ENCODE measurements around the gene IGF1R.
A peak's percentile ranks its signal among the peaks of the same experiment; 100 is the strongest.

The IGF1R gene

GRCh38 chr15:98868564-98868963, 220.2 kb downstream of the IGF1R start:
- H3K9me3 Mint-ChIP-seq: no peaks in the 10 kb centered on the region
- DNase-seq (ENCODE audit: low spot score in 2 of 2) (no peak), ATAC-seq (no peak)
- H3K4me1 Mint-ChIP-seq: peaks cover 21% of the 10 kb centered on the region
- no peak overlapping the region for H3K27ac Mint-ChIP-seq
- peaks cover 14% of the 10 kb centered on the region for H3K36me3 Mint-ChIP-seq
- H3K4me3 Mint-ChIP-seq: no peak overlapping the region

- Mint-ChIP-seq H3K4me3 (no peak overlapping the region), H3K4me1 (peaks cover 14% of the 10 kb centered on the region), H3K27ac (no peak overlapping the region), H3K9me3 (no peaks in the 10 kb centered on the region), H3K36me3 (peaks cover 11% of the 10 kb centered on the region)
- ATAC-seq: no peak
- no peak for DNase-seq (ENCODE audit: low spot score in 2 of 2)
Measured at GRCh38 chr15:98870788-98871187, 222.4 kb downstream of the IGF1R start.

- Mint-ChIP-seq H3K36me3 (no peaks in the 10 kb centered on the region), H3K4me3 (no peak overlapping the region), H3K27ac (no peak overlapping the region), H3K4me1 (no peaks in the 10 kb centered on the region), H3K9me3 (no peaks in the 10 kb centered on the region)
- ATAC-seq: no peak
- no peak for DNase-seq (ENCODE audit: low spot score in 2 of 2)
Measured at GRCh38 chr15:98872774-98873173, 224.4 kb downstream of the IGF1R start.

GRCh38 chr15:98873441-98874218, 225.3 kb downstream of the IGF1R start:
- H3K27ac Mint-ChIP-seq: no peak overlapping the region
- no peaks in the 10 kb centered on the region for H3K9me3 Mint-ChIP-seq
- H3K4me1 Mint-ChIP-seq: no peaks in the 10 kb centered on the region
- DNase-seq (ENCODE audit: low spot score in 2 of 2) (no peak), ATAC-seq (no peak)
- no peaks in the 10 kb centered on the region for H3K36me3 Mint-ChIP-seq
- H3K4me3 Mint-ChIP-seq: no peak overlapping the region

- Mint-ChIP-seq H3K4me3 (no peak overlapping the region), H3K27ac (no peak overlapping the region), H3K9me3 (no peaks in the 10 kb centered on the region), H3K36me3 (no peaks in the 10 kb centered on the region), H3K4me1 (no peaks in the 10 kb centered on the region)
- ATAC-seq: no peak
- DNase-seq (ENCODE audit: low spot score in 2 of 2): no peak
Measured at GRCh38 chr15:98874370-98874769, 226.0 kb downstream of the IGF1R start.

GRCh38 chr15:98874773-98875172, 226.4 kb downstream of the IGF1R start:
- DNase-seq (ENCODE audit: low spot score in 2 of 2): no peak
- H3K27ac Mint-ChIP-seq: no peak overlapping the region
- no peak overlapping the region for H3K4me3 Mint-ChIP-seq
- no peak for ATAC-seq
- no peaks in the 10 kb centered on the region for H3K9me3 Mint-ChIP-seq
- no peaks in the 10 kb centered on the region for H3K4me1 Mint-ChIP-seq
- no peaks in the 10 kb centered on the region for H3K36me3 Mint-ChIP-seq

GRCh38 chr15:98875309-98875708, 227.0 kb downstream of the IGF1R start:
- DNase-seq (ENCODE audit: low spot score in 2 of 2): no peak
- no peaks in the 10 kb centered on the region for H3K9me3 Mint-ChIP-seq
- H3K4me1 Mint-ChIP-seq: no peaks in the 10 kb centered on the region
- H3K36me3 Mint-ChIP-seq: no peaks in the 10 kb centered on the region
- H3K27ac Mint-ChIP-seq: no peak overlapping the region
- ATAC-seq: no peak
- H3K4me3 Mint-ChIP-seq: no peak overlapping the region

- Mint-ChIP-seq H3K27ac (no peak overlapping the region), H3K4me3 (no peak overlapping the region), H3K4me1 (no peaks in the 10 kb centered on the region), H3K9me3 (no peaks in the 10 kb centered on the region), H3K36me3 (no peaks in the 10 kb centered on the region)
- DNase-seq (ENCODE audit: low spot score in 2 of 2) (no peak), ATAC-seq (no peak)
Measured at GRCh38 chr15:98876451-98877369, 228.4 kb downstream of the IGF1R start.

GRCh38 chr15:98878172-98878571, 229.8 kb downstream of the IGF1R start:
- ATAC-seq (no peak), DNase-seq (ENCODE audit: low spot score in 2 of 2) (no peak)
- H3K36me3 Mint-ChIP-seq: no peaks in the 10 kb centered on the region
- H3K27ac Mint-ChIP-seq: no peak overlapping the region
- no peaks in the 10 kb centered on the region for H3K9me3 Mint-ChIP-seq
- H3K4me3 Mint-ChIP-seq: no peak overlapping the region
- H3K4me1 Mint-ChIP-seq: no peaks in the 10 kb centered on the region

- Mint-ChIP-seq H3K27ac (no peak overlapping the region), H3K4me3 (no peak overlapping the region), H3K36me3 (no peaks in the 10 kb centered on the region), H3K4me1 (no peaks in the 10 kb centered on the region), H3K9me3 (no peaks in the 10 kb centered on the region)
- no peak for DNase-seq (ENCODE audit: low spot score in 2 of 2)
- no peak for ATAC-seq
Measured at GRCh38 chr15:98878862-98879261, 230.5 kb downstream of the IGF1R start.

- Mint-ChIP-seq H3K27ac (no peak overlapping the region), H3K4me1 (no peaks in the 10 kb centered on the region)
- peak; percentile 57 for ATAC-seq
Measured at GRCh38 chr15:98881526-98882520, 233.5 kb downstream of the IGF1R start.

GRCh38 chr15:98883478-98883877, 235.1 kb downstream of the IGF1R start:
- Mint-ChIP-seq H3K9me3 (no peaks in the 10 kb centered on the region), H3K4me3 (no peak overlapping the region), H3K4me1 (no peaks in the 10 kb centered on the region), H3K27ac (no peak overlapping the region), H3K36me3 (no peaks in the 10 kb centered on the region)
- ATAC-seq (no peak), DNase-seq (ENCODE audit: low spot score in 2 of 2) (no peak)

More at GRCh38 chr15:98881526-98882520, 233.5 kb downstream of the IGF1R start:
- no peak for DNase-seq (ENCODE audit: low spot score in 2 of 2)
- no peak overlapping the region for H3K4me3 Mint-ChIP-seq
- H3K36me3 Mint-ChIP-seq: no peaks in the 10 kb centered on the region
- H3K9me3 Mint-ChIP-seq: no peaks in the 10 kb centered on the region

- Mint-ChIP-seq H3K4me3 (no peak overlapping the region), H3K27ac (no peak overlapping the region)
Measured at GRCh38 chr15:98884894-98885293, 236.6 kb downstream of the IGF1R start.

GRCh38 chr15:98887976-98888375, 239.6 kb downstream of the IGF1R start:
- H3K27ac Mint-ChIP-seq: no peak overlapping the region
- H3K4me1 Mint-ChIP-seq: no peaks in the 10 kb centered on the region
- no peak for DNase-seq (ENCODE audit: low spot score in 2 of 2)
- no peaks in the 10 kb centered on the region for H3K36me3 Mint-ChIP-seq
- no peak overlapping the region for H3K4me3 Mint-ChIP-seq
- ATAC-seq: no peak
- H3K9me3 Mint-ChIP-seq: no peaks in the 10 kb centered on the region

More at GRCh38 chr15:98884894-98885293, 236.6 kb downstream of the IGF1R start:
- Mint-ChIP-seq H3K4me1 (no peaks in the 10 kb centered on the region), H3K36me3 (no peaks in the 10 kb centered on the region), H3K9me3 (no peaks in the 10 kb centered on the region)
- no peak for DNase-seq (ENCODE audit: low spot score in 2 of 2)
- ATAC-seq: no peak
